Activated CD8-positive, alpha-beta T cell treated with anti-CD3 and anti-CD28 coated beads for 36 hours (primary cell): ENCODE results near the gene NMNAT2. TPM values are rescaled to one million over a fixed set of nuclear protein-coding genes. Genes with fewer than 3 reads are reported as not detected.
A peak's percentile ranks its signal among the peaks of the same experiment; 100 is the strongest.

Experiments used
- ATAC-seq: fragments of 200-7000 bp; cut with Tn5 transposase; one replicate; pipeline ENCODE4 v1.10.0; 2021; ENCODE audit warnings: mild to moderate bottlenecking, moderate library complexity
- CTCF ChIA-PET: fragments of 350-600 bp; sonication (Branson Sonifier 250); formaldehyde crosslinking; loops from one replicate; lab custom pipeline; 2021; ENCODE audit warnings: antibody characterized with exemption; lab: Charles Lee
- POLR2A ChIA-PET: fragments of 350-600 bp; sonication (Branson Sonifier 250); formaldehyde crosslinking; loops from one replicate; lab custom pipeline; 2021; ENCODE audit warnings: antibody characterized with exemption; lab: Charles Lee
- DNase-seq: peaks from one replicate; pipeline ENCODE4 v3.0.0-alpha.2; 2020
- H3K27ac Mint-ChIP-seq: one replicate; pipeline ENCODE4 v1.8.0; 2021; ENCODE audit warnings: mild to moderate bottlenecking, mixed read lengths
- H3K27me3 Mint-ChIP-seq: one replicate; pipeline ENCODE4 v1.8.0; 2021; ENCODE audit warnings: mixed read lengths
- H3K36me3 Mint-ChIP-seq: one replicate; pipeline ENCODE4 v1.8.0; 2021; ENCODE audit warnings: low read depth, mixed read lengths
- H3K4me1 Mint-ChIP-seq: one replicate; pipeline ENCODE4 v1.8.0; 2021; ENCODE audit warnings: low read depth, mixed read lengths
- H3K4me3 Mint-ChIP-seq: one replicate; pipeline ENCODE4 v1.8.0; 2021; ENCODE audit warnings: mild to moderate bottlenecking, moderate library complexity, mixed read lengths
- H3K9me3 Mint-ChIP-seq: one replicate; pipeline ENCODE4 v1.8.0; 2021; ENCODE audit warnings: mixed read lengths
- intact Hi-C: fragments of 100-400 bp; cut with micrococcal nuclease; formaldehyde crosslinking; loops from one replicate; pipeline ENCODE4 v1.10.0; 2022
- total RNA-seq, 2 experiments: library from RNA; stranded (reverse); gene quantifications; one replicate each; pipeline ENCODE4 v1.2.3, GENCODE V29; 2021
- TF ChIP-seq, protein P1 (sequence below): fragments of 200-600 bp; IDR thresholded peaks from one replicate; pipeline ENCODE4 v1.8.0; 2022; ENCODE audit warnings: antibody characterized with exemption, mild to moderate bottlenecking

Gene NMNAT2
- total RNA-seq, 2 experiments from 2014 or later: not detected

DNA sequence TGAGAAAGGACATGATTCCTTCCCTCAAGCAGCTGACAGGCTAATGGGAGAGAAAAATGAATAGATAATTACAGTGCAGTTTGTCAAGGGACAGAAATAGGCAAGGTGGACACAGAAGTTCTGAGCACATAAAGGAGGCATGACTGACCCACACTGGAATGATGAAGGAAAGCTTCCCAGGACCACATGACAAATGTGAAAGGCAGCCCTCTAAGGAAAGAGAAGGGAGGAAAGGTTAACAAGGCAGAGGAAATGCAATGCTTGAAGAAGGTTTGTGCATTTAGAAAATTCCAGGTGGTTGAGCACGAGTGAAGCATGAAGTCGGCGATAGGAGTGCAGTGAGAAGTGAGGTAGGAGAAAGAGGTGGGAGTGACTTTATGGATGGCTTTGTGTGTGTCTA lies 194.7 kb downstream of the NMNAT2 start:
- peaks cover 26% of the 10 kb centered on the region for H3K4me1 Mint-ChIP-seq
- ChIA-PET POLR2A (no interaction called here), CTCF (no interaction called here)
- H3K9me3 Mint-ChIP-seq: no peaks in the 10 kb centered on the region
- TF ChIP-seq, protein P1, sequence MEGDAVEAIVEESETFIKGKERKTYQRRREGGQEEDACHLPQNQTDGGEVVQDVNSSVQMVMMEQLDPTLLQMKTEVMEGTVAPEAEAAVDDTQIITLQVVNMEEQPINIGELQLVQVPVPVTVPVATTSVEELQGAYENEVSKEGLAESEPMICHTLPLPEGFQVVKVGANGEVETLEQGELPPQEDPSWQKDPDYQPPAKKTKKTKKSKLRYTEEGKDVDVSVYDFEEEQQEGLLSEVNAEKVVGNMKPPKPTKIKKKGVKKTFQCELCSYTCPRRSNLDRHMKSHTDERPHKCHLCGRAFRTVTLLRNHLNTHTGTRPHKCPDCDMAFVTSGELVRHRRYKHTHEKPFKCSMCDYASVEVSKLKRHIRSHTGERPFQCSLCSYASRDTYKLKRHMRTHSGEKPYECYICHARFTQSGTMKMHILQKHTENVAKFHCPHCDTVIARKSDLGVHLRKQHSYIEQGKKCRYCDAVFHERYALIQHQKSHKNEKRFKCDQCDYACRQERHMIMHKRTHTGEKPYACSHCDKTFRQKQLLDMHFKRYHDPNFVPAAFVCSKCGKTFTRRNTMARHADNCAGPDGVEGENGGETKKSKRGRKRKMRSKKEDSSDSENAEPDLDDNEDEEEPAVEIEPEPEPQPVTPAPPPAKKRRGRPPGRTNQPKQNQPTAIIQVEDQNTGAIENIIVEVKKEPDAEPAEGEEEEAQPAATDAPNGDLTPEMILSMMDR: no peak
- ATAC-seq: no peak
- no peak for DNase-seq
- no peak overlapping the region for H3K4me3 Mint-ChIP-seq
- H3K27me3 Mint-ChIP-seq: no peaks in the 10 kb centered on the region
- no peak overlapping the region for H3K27ac Mint-ChIP-seq
- H3K36me3 Mint-ChIP-seq: no peaks in the 10 kb centered on the region
- intact Hi-C loops: no loop called here

DNA sequence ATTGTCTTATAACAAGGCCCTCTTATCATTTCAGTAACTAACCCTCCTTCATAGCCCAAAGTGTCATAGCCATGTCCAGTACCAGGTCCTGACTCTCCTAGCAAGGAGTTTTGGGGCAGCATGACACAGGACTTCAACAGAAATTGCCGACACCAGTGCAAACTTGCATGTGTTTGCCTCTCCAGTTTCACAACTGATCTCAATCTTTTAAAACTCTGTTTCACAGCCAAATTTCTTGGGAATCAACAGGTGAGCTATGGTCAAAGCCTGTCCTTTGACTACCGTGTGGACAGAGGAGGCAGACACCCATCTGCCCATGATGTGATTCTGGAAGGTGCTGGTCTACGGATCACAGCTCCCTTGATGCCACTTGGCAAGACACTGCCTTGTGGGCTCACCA lies 195.3 kb downstream of the NMNAT2 start:
- ChIA-PET CTCF (interaction anchor here (1.1 kb wide), 1 partner anchor 14 kb away, joined by 3 read pairs; no protein-coding TSS in a partner anchor), POLR2A (no interaction called here)
- H3K9me3 Mint-ChIP-seq: no peaks in the 10 kb centered on the region
- intact Hi-C loops: no loop called here
- H3K27ac Mint-ChIP-seq: no peak overlapping the region
- ATAC-seq (no peak), DNase-seq (no peak)
- H3K27me3 Mint-ChIP-seq: no peaks in the 10 kb centered on the region
- peaks cover 29% of the 10 kb centered on the region for H3K4me1 Mint-ChIP-seq
- TF ChIP-seq, protein P1: no peak
- no peak overlapping the region for H3K4me3 Mint-ChIP-seq
- H3K36me3 Mint-ChIP-seq: no peaks in the 10 kb centered on the region

DNA sequence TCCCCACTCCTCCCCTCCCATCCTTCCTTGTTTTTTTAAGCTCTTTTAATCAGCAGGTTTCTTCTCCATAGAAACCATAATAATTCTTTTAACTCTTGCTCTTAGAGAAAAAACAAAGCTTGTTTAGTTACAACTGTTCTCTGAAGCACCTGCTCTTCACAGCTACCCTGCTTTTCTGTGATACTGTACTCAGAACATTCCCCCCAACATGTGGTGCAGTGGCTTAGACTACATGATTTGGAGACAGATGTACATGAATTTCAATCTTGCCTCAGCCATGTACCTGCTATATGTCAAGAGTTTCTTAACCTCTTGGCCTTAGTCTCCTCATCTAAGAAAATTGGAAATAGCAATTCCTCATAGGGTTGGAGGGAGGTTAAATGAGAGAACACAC lies 198.6 kb downstream of the NMNAT2 start:
- TF ChIP-seq, protein P1: no peak
- ChIA-PET POLR2A (interaction anchor here (0.8 kb wide), 1 partner anchor 13 kb away, joined by 3 read pairs; no protein-coding TSS in a partner anchor), CTCF (interaction anchor here (1.1 to 1.9 kb wide), 3 partner anchors 9 to 257 kb away, joined by 4 to 8 read pairs (median 7); no protein-coding TSS in a partner anchor)
- no peak for DNase-seq
- peak overlapping the region; percentile 52 for H3K27ac Mint-ChIP-seq
- H3K36me3 Mint-ChIP-seq: no peaks in the 10 kb centered on the region
- ATAC-seq: no peak
- intact Hi-C loops: no loop called here
- no peaks in the 10 kb centered on the region for H3K9me3 Mint-ChIP-seq
- peaks cover 22% of the 10 kb centered on the region for H3K4me1 Mint-ChIP-seq
- H3K4me3 Mint-ChIP-seq: no peak overlapping the region
- peaks cover 1% of the 10 kb centered on the region for H3K27me3 Mint-ChIP-seq

DNA sequence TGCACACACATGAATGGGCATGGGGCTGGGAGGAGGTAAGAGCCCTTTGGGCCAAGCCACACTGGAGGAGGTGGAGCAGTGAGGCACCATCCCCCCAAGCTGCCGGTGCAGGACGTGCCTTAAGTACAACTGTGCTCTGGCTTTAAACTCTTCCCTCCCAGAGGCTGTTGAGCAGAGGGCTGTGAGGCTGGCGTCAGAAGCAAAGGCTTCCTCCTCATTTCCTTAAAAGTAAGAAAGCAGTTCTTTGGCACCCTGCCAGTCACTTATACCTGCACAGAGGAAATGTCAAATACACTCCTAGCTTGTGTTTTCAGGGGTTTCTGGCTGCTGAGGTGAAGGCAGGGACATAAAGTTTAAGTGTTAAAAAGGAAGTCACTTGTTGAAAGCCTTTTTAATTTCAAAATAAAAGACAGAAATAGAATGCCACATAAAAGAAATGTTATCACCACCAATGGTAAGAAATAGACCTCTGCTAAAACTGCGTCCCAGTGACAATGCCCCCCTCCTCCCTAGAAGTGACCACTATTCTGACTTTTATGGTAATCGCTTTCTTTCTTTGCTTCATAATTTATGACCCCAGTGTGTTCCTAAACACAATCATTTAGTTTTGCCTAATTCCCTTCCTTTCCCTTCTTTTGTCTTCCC lies 199.1 kb downstream of the NMNAT2 start:
- intact Hi-C loops: no loop called here
- H3K36me3 Mint-ChIP-seq: no peaks in the 10 kb centered on the region
- H3K4me3 Mint-ChIP-seq: no peak overlapping the region
- ATAC-seq (peak; percentile 87), DNase-seq (peak; percentile 67)
- CTCF ChIA-PET: interaction anchor here (1.1 to 1.9 kb wide), 3 partner anchors 9 to 256 kb away, joined by 4 to 8 read pairs (median 7); no protein-coding TSS in a partner anchor
- peaks cover 22% of the 10 kb centered on the region for H3K4me1 Mint-ChIP-seq
- no peaks in the 10 kb centered on the region for H3K9me3 Mint-ChIP-seq
- H3K27ac Mint-ChIP-seq: peak overlapping the region; percentile 35
- TF ChIP-seq, protein P1: no peak
- POLR2A ChIA-PET: interaction anchor here (0.8 kb wide), 1 partner anchor 13 kb away, joined by 3 read pairs; no protein-coding TSS in a partner anchor
- H3K27me3 Mint-ChIP-seq: peaks cover 1% of the 10 kb centered on the region

DNA sequence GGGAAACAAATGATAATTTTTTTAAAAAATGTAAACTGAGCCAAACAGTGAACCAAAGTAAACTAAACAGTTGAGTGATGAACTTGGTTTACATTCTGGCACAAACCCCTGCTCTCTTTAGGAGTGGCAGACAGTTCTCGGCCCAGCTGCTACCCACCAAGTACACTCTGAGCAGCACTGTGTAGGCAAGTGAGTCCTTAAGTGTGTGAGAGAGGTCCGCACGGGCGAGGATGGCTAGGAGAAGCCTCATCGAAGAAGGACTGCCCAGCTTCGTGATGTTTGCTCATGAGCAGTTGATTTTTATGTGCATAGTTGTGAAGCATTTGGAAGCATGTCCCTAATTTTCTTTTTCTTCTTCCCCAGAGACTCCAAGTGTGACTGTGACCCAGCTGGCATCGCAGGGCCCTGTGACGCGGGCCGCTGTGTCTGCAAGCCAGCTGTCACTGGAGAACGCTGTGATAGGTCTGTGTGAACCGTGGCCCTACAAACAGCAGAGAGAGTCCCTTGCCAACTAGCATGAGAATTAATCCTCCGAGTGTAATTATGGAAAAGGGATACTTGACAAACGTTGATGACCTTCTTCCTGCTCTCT lies 200.1 kb downstream of the NMNAT2 start:
- POLR2A ChIA-PET: no interaction called here
- ATAC-seq: no peak
- Mint-ChIP-seq H3K4me1 (peaks cover 22% of the 10 kb centered on the region), H3K9me3 (no peaks in the 10 kb centered on the region), H3K27me3 (peaks cover 1% of the 10 kb centered on the region), H3K4me3 (no peak overlapping the region), H3K27ac (no peak overlapping the region), H3K36me3 (no peaks in the 10 kb centered on the region)
- CTCF ChIA-PET: no interaction called here
- DNase-seq: no peak
- intact Hi-C loops: no loop called here
- TF ChIP-seq, protein P1: no peak
